Neural cell (in vitro differentiated cells): ENCODE results near the gene KDM4B. TPM values are rescaled to one million over a fixed set of nuclear protein-coding genes. Genes with fewer than 3 reads are reported as not detected.

Experiments
- H2AFZ ChIP-seq: fragments of 200-600, 300-800 bp; sonication (generic), shearing (Covaris generic); 2 replicates; pipeline ENCODE4 v1.6.0; 2014; ENCODE audit warnings: low read depth, mild to moderate bottlenecking, antibody characterized with exemption, low read length, moderate library complexity
- H3F3A ChIP-seq: fragments of 200-600 bp; shearing (Covaris generic); 2 replicates; pipeline ENCODE4 v1.6.1; 2016; ENCODE audit warnings: mild to moderate bottlenecking, moderate library complexity, mixed read lengths, antibody characterized with exemption, low read length; ENCODE audit not compliant: insufficient read depth, poor library complexity, severe bottlenecking
- H3K27ac ChIP-seq: fragments of 200-600, 300-800 bp; sonication (generic), shearing (Covaris generic); 2 replicates; pipeline ENCODE4 v1.5.1; 2014; ENCODE audit warnings: mild to moderate bottlenecking, low read length, moderate library complexity
- H3K27me3 ChIP-seq: fragments of 300-800, 200-600 bp; sonication (generic), shearing (Covaris generic); 2 replicates; pipeline ENCODE4 v1.6.0; 2014; ENCODE audit warnings: mild to moderate bottlenecking, low read depth, low read length, moderate library complexity; ENCODE audit not compliant: insufficient read depth
- H3K36me3 ChIP-seq: fragments of 300-800, 200-600 bp; sonication (generic), shearing (Covaris generic); 2 replicates; pipeline ENCODE4 v1.5.1; 2014; ENCODE audit warnings: mild to moderate bottlenecking, antibody characterized with exemption, low read length, moderate library complexity; ENCODE audit not compliant: insufficient read depth
- H3K4me2 ChIP-seq: fragments of 300-800, 200-600 bp; sonication (generic), shearing (Covaris generic); 2 replicates; pipeline ENCODE4 v1.6.0; 2014; ENCODE audit warnings: mild to moderate bottlenecking, low read length
- H3K4me3 ChIP-seq: fragments of 300-800, 200-600 bp; sonication (generic), shearing (Covaris generic); 2 replicates; pipeline ENCODE4 v1.5.1; 2014; ENCODE audit warnings: mild to moderate bottlenecking, low read length, moderate library complexity
- H3K79me2 ChIP-seq: fragments of 200-600 bp; shearing (Covaris generic); replicated peaks from 2 replicates; pipeline ENCODE4 v1.6.0; 2014; ENCODE audit warnings: mild to moderate bottlenecking, low read length, moderate library complexity; ENCODE audit not compliant: insufficient read depth
- H3K9ac ChIP-seq: fragments of 300-800, 200-600 bp; sonication (generic), shearing (Covaris generic); 2 replicates; pipeline ENCODE4 v1.6.1; 2016; ENCODE audit warnings: mild to moderate bottlenecking, low read length, mixed read lengths
- H3K9me2 ChIP-seq: fragments of 200-600 bp; shearing (Covaris generic); 2 replicates; pipeline ENCODE4 v1.6.1; 2016; ENCODE audit warnings: mild to moderate bottlenecking, low read length, mixed read lengths; ENCODE audit not compliant: insufficient read depth
- H3K9me3 ChIP-seq: fragments of 200-600, 300-800 bp; sonication (generic), shearing (Covaris generic); 2 replicates; pipeline ENCODE4 v1.6.1; 2016; ENCODE audit warnings: mild to moderate bottlenecking, mixed run types, low read length, moderate library complexity, mixed read lengths
- H4K20me1 ChIP-seq: fragments of 200-600 bp; shearing (Covaris generic); 2 replicates; pipeline ENCODE4 v1.6.1; 2016; ENCODE audit warnings: mild to moderate bottlenecking, mixed run types; ENCODE audit not compliant: insufficient read depth
- CTCF ChIP-seq: fragments of 450-650 bp; IDR thresholded peaks from 2 replicates; pipeline ENCODE4 v1.5.1; 2014; ENCODE audit warnings: antibody characterized with exemption, mild to moderate bottlenecking, moderate library complexity; ENCODE audit not compliant: poor library complexity, severe bottlenecking
- EP300 ChIP-seq: fragments of 450-650 bp; conservative IDR thresholded peaks from 2 replicates; pipeline ENCODE4 v1.6.1; 2014; ENCODE audit warnings: antibody characterized with exemption, mild to moderate bottlenecking, moderate library complexity; ENCODE audit not compliant: poor library complexity, severe bottlenecking
- EZH2 ChIP-seq: fragments of 200-600, 300-800 bp; shearing (Covaris generic), sonication (generic); IDR thresholded peaks from 2 replicates; pipeline ENCODE4 v1.6.1; 2014; ENCODE audit warnings: antibody characterized with exemption, low read length, borderline replicate concordance, mild to moderate bottlenecking; ENCODE audit not compliant: insufficient read depth, poor library complexity, severe bottlenecking
- MXI1 ChIP-seq: fragments of 450-650 bp; conservative IDR thresholded peaks from 2 replicates; pipeline ENCODE4 v1.6.1; 2014; ENCODE audit warnings: antibody characterized with exemption, mild to moderate bottlenecking; ENCODE audit not compliant: poor library complexity, severe bottlenecking
- POLR2AphosphoS5 ChIP-seq: IDR thresholded peaks from 2 replicates; pipeline ENCODE4 v1.6.1; 2012
- RAD21 ChIP-seq: fragments of 450-650 bp; conservative IDR thresholded peaks from 2 replicates; pipeline ENCODE4 v1.6.1; 2014; ENCODE audit warnings: antibody characterized with exemption, mild to moderate bottlenecking, moderate library complexity
- REST ChIP-seq: IDR thresholded peaks from 2 replicates; pipeline ENCODE4 v1.6.1; 2012; ENCODE audit warnings: borderline replicate concordance
- SMC3 ChIP-seq: fragments of 450-650 bp; conservative IDR thresholded peaks from 2 replicates; pipeline ENCODE4 v1.6.1; 2014; ENCODE audit warnings: antibody characterized with exemption, mild to moderate bottlenecking, moderate library complexity; ENCODE audit not compliant: poor library complexity
- TAF1 ChIP-seq: IDR thresholded peaks from 2 replicates; pipeline ENCODE4 v1.6.1; 2012; ENCODE audit warnings: low read depth
- polyA plus RNA-seq: library from polyadenylated mRNA; depleted of rRNA; stranded (reverse); fragments of >200 nt; gene quantifications from 2 replicates; pipeline ENCODE4 v1.2.3, GENCODE V29; 2014

Gene KDM4B
- polyA plus RNA-seq, 1 donor from 2014 or later, result 19.1 TPM

GRCh38 chr19:5122121-5122400, 153.1 kb downstream of the KDM4B start:
- no peak overlapping the region for H3K4me2 ChIP-seq
- no peaks in the 10 kb centered on the region for H3K9me2 ChIP-seq
- no peak overlapping the region for H3K9ac ChIP-seq
- no peaks in the 10 kb centered on the region for H3K36me3 ChIP-seq
- H3K27me3 ChIP-seq, result no peaks in the 10 kb centered on the region
- no peak overlapping the region for H2AFZ ChIP-seq
- no peaks in the 10 kb centered on the region for H3F3A ChIP-seq
- no peak overlapping the region for H3K4me3 ChIP-seq
- H3K79me2 ChIP-seq, result no peaks in the 10 kb centered on the region
- H3K9me3 ChIP-seq, result no peaks in the 10 kb centered on the region
- H3K27ac ChIP-seq, result no peak overlapping the region
- no peaks in the 10 kb centered on the region for H4K20me1 ChIP-seq
- TF ChIP-seq SMC3 (no peak), EP300 (no peak), RAD21 (no peak), TAF1 (no peak), EZH2 (no peak), MXI1 (no peak), REST (no peak), CTCF (no peak), POLR2AphosphoS5 (no peak)

GRCh38 chr19:5122671-5123409, 153.9 kb downstream of the KDM4B start:
- Histone ChIP-seq H3K4me3 (no peak overlapping the region), H3K36me3 (no peaks in the 10 kb centered on the region), H3K9me2 (no peaks in the 10 kb centered on the region), H3K27me3 (no peaks in the 10 kb centered on the region), H2AFZ (no peak overlapping the region), H3K79me2 (no peaks in the 10 kb centered on the region), H3K27ac (no peak overlapping the region), H3K9me3 (no peaks in the 10 kb centered on the region), H3K9ac (no peak overlapping the region), H3F3A (no peaks in the 10 kb centered on the region), H3K4me2 (no peak overlapping the region), H4K20me1 (no peaks in the 10 kb centered on the region)
- TF ChIP-seq EP300 (no peak), MXI1 (no peak), RAD21 (no peak), TAF1 (no peak), EZH2 (no peak), SMC3 (no peak), CTCF (no peak), REST (no peak), POLR2AphosphoS5 (no peak)
